H1 (cell line): ENCODE data around the gene SLCO4C1. TPM values are rescaled to one million over a fixed set of nuclear protein-coding genes. Genes with fewer than 3 reads are reported as not detected.

Source experiments
- CTCF ChIA-PET: fragments of 300-600 bp; sonication (Branson Sonifier 250); formaldehyde crosslinking; loops from one replicate; lab custom pipeline; 2021; ENCODE audit not compliant: partially characterized antibody; lab: Charles Lee
- POLR2A ChIA-PET: fragments of 300-600 bp; sonication (Branson Sonifier 250); formaldehyde crosslinking; loops from one replicate; lab custom pipeline; 2021; ENCODE audit warnings: inconsistent platforms; ENCODE audit not compliant: partially characterized antibody; lab: Charles Lee
- DNase-seq, 2 experiments: peaks; one replicate each; pipeline versions ENCODE4 v3.0.0 to v3.0.0-alpha.2; 2010 to 2022; ENCODE audit warnings: low spot score in 2 of 2, low read depth in 1 of 2, mixed read lengths in 1 of 2
- FAIRE-seq: peaks from 2 replicates; lab custom pipeline; 2011; peaks lifted over from hg19 to GRCh38; lab: Jason Lieb, UNC
- H2AFZ ChIP-seq: 2 replicates; pipeline ENCODE4 v1.8.1; 2012; ENCODE audit warnings: low read length, inconsistent platforms
- H2AK5ac ChIP-seq: 2 replicates; pipeline ENCODE4 v1.6.1; 2013; ENCODE audit warnings: low read depth, low read length
- H2BK120ac ChIP-seq: replicated peaks from 2 replicates; pipeline ENCODE3; 2013; ENCODE audit warnings: low read depth, low read length, inconsistent platforms
- H2BK12ac ChIP-seq: 2 replicates; pipeline ENCODE4 v1.6.1; 2013; ENCODE audit warnings: low read depth, low read length
- H2BK15ac ChIP-seq: 2 replicates; pipeline ENCODE4 v1.6.1; 2013; ENCODE audit warnings: low read length
- H2BK20ac ChIP-seq: 2 replicates; pipeline ENCODE4 v1.6.1; 2013; ENCODE audit warnings: low read length
- H2BK5ac ChIP-seq: 2 replicates; pipeline ENCODE4 v1.6.1; 2013; ENCODE audit warnings: low read depth, low read length
- H3K14ac ChIP-seq: 2 replicates; pipeline ENCODE4 v1.6.1; 2013; ENCODE audit warnings: inconsistent platforms; ENCODE audit not compliant: insufficient read length
- H3K18ac ChIP-seq: 2 replicates; pipeline ENCODE4 v1.6.1; 2013; ENCODE audit warnings: low read length; ENCODE audit errors: extremely low read depth
- H3K23ac ChIP-seq: 2 replicates; pipeline ENCODE4 v1.6.1; 2013; ENCODE audit warnings: inconsistent platforms; ENCODE audit not compliant: insufficient read length
- H3K23me2 ChIP-seq: 2 replicates; pipeline ENCODE4 v1.6.1; 2013; ENCODE audit warnings: low read depth, low read length
- H3K27ac ChIP-seq: 2 replicates; pipeline ENCODE4 v1.6.1; 2011; ENCODE audit warnings: low read depth, low read length, inconsistent platforms
- H3K27me3 ChIP-seq, 4 experiments: replicated peaks in 1 of 4; 1 replicate in 1 of 4; 2 replicates in 3 of 4; pipeline versions ENCODE4 v1.6.1 to v1.8.1; 2011 to 2013; ENCODE audit warnings: low read length in 3 of 4, mild to moderate bottlenecking in 3 of 4, inconsistent platforms in 2 of 4, mixed read lengths in 2 of 4, moderate library complexity in 1 of 4; ENCODE audit not compliant: control insufficient read depth in 3 of 4, insufficient read depth in 3 of 4; ENCODE audit errors: extremely low read depth in 1 of 4
- H3K36me3 ChIP-seq, 4 experiments: 2 replicates each; pipeline versions ENCODE4 v1.6.1 to v1.8.1; 2011 to 2013; ENCODE audit warnings: mild to moderate bottlenecking in 4 of 4, low read length in 3 of 4, moderate library complexity in 2 of 4, control low read depth in 1 of 4, inconsistent platforms in 1 of 4; ENCODE audit not compliant: insufficient read depth in 4 of 4, control insufficient read depth in 2 of 4
- H3K4ac ChIP-seq: replicated peaks from 2 replicates; pipeline ENCODE3; 2013; ENCODE audit warnings: low read length, low read depth, mixed read lengths, inconsistent platforms; ENCODE audit not compliant: insufficient read length
- H3K4me1 ChIP-seq, 4 experiments: replicated peaks in 1 of 4; 1 replicate in 1 of 4; 2 replicates in 3 of 4; pipeline versions ENCODE4 v1.6.1 to v1.8.1; 2011 to 2013; ENCODE audit warnings: low read length in 3 of 4, inconsistent platforms in 2 of 4, mixed read lengths in 1 of 4; ENCODE audit not compliant: insufficient read depth in 4 of 4, control insufficient read depth in 3 of 4
- H3K4me2 ChIP-seq, 2 experiments: 2 replicates each; pipeline versions ENCODE4 v1.6.1 to v1.8.1; 2011 to 2013; ENCODE audit warnings: low read depth in 2 of 2, low read length in 2 of 2, control low read depth in 1 of 2, inconsistent platforms in 1 of 2, mild to moderate bottlenecking in 1 of 2; ENCODE audit not compliant: insufficient read depth in 1 of 2
- H3K4me3 ChIP-seq, 4 experiments: fragments of 200-600, 300-600 bp in 1 of 4; sonication (generic), shearing (Covaris generic), sonication (Bioruptor Twin) in 1 of 4; 2 replicates each; pipeline versions ENCODE4 v1.5.1 to v1.8.1; 2011 to 2016; ENCODE audit warnings: low read length in 4 of 4, low read depth in 3 of 4, control low read depth in 2 of 4, inconsistent platforms in 2 of 4, mild to moderate bottlenecking in 2 of 4, mixed read lengths in 1 of 4, moderate library complexity in 1 of 4; ENCODE audit not compliant: insufficient read depth in 2 of 4; ENCODE audit errors: extremely low read depth in 1 of 4
- H3K56ac ChIP-seq: replicated peaks from 2 replicates; pipeline ENCODE3; 2013; ENCODE audit warnings: low read depth, mild to moderate bottlenecking, mixed read lengths, low read length, inconsistent platforms; ENCODE audit not compliant: insufficient read length
- H3K79me1 ChIP-seq: 2 replicates; pipeline ENCODE4 v1.6.1; 2013; ENCODE audit warnings: low read depth, low read length, control low read depth
- H3K79me2 ChIP-seq, 2 experiments: 2 replicates each; pipeline versions ENCODE4 v1.6.1 to v1.8.1; 2012 to 2013; ENCODE audit warnings: low read length in 2 of 2, mild to moderate bottlenecking in 2 of 2, inconsistent platforms in 1 of 2; ENCODE audit not compliant: insufficient read depth in 2 of 2, control insufficient read depth in 1 of 2
- H3K9ac ChIP-seq, 4 experiments: replicated peaks in 1 of 4; 1 replicate in 1 of 4; 2 replicates in 3 of 4; pipeline versions ENCODE4 v1.6.1 to v1.8.1; 2011 to 2013; ENCODE audit warnings: low read depth in 3 of 4, low read length in 3 of 4, control low read depth in 2 of 4, mild to moderate bottlenecking in 2 of 4, moderate library complexity in 2 of 4, inconsistent platforms in 1 of 4; ENCODE audit errors: extremely low read depth in 1 of 4
- H3K9me3 ChIP-seq, 2 experiments: 2 replicates each; pipeline versions ENCODE4 v1.6.1 to v1.8.1; 2012 to 2013; ENCODE audit warnings: mild to moderate bottlenecking in 2 of 2, moderate library complexity in 2 of 2, control low read depth in 1 of 2, inconsistent platforms in 1 of 2, low read depth in 1 of 2, low read length in 1 of 2, mixed read lengths in 1 of 2; ENCODE audit not compliant: insufficient read depth in 2 of 2
- H4K20me1 ChIP-seq, 2 experiments: replicated peaks in 1 of 2; 2 replicates each; pipeline versions ENCODE3 to v1.8.1; 2011 to 2013; ENCODE audit warnings: inconsistent platforms in 2 of 2, low read length in 2 of 2, mild to moderate bottlenecking in 1 of 2; ENCODE audit not compliant: insufficient read depth in 2 of 2, control insufficient read depth in 1 of 2
- H4K5ac ChIP-seq: 2 replicates; pipeline ENCODE4 v1.6.1; 2013; ENCODE audit warnings: low read length, low read depth, mixed read lengths, inconsistent platforms; ENCODE audit not compliant: insufficient read length
- H4K8ac ChIP-seq: 2 replicates; pipeline ENCODE4 v1.8.0; 2013; ENCODE audit warnings: mild to moderate bottlenecking, moderate library complexity, low read length, inconsistent platforms; ENCODE audit not compliant: insufficient read depth; ENCODE audit errors: extremely low read depth
- H4K91ac ChIP-seq: replicated peaks from 2 replicates; pipeline ENCODE3; 2013; ENCODE audit warnings: low read length, mixed read lengths, inconsistent platforms; ENCODE audit not compliant: insufficient read length
- BACH1 ChIP-seq: IDR thresholded peaks from 2 replicates; pipeline ENCODE4 v1.6.1; 2012; ENCODE audit warnings: low read length, improper control_type of control experiment
- NRF1 ChIP-seq: IDR thresholded peaks from 2 replicates; pipeline ENCODE4 v1.6.1; 2011; ENCODE audit warnings: mild to moderate bottlenecking, low read depth, low read length, improper control_type of control experiment
- whole genome bisulfite sequencing, 2 experiments: shearing (Covaris generic) in 1 of 2; methylation state at CpG; one replicate each; pipeline versions ENCODE4 v1.1.6 to v1.1.7; 2013 to 2015; ENCODE audit warnings: low lambda C conversion rate in 2 of 2, mixed read lengths in 2 of 2, inconsistent platforms in 1 of 2, low coverage in 1 of 2, missing lambda C conversion rate in 1 of 2; ENCODE audit not compliant: insufficient replicate concordance in 2 of 2, insufficient coverage in 1 of 2, insufficient read length in 1 of 2; ENCODE audit errors: extremely low coverage in 1 of 2, missing lambda C conversion rate in 1 of 2; 5-methylcytosine and 5-hydroxymethylcytosine counted together
- polyA plus RNA-seq, 7 experiments: library from polyadenylated mRNA; depleted of rRNA in 3 of 7; stranded (reverse) in 5 of 7; unstranded in 2 of 7; fragments of >200 nt in 5 of 7; fragments of 200-250 nt in 2 of 7; gene quantifications; 1 replicate in 5 of 7; 2 replicates in 1 of 7; 4 replicates in 1 of 7; pipeline versions ENCODE4 v1.2.1 to v1.2.3, GENCODE V29; 2011 to 2013; ENCODE audit warnings: missing spikeins in 2 of 7, mixed read lengths in 2 of 7
- total RNA-seq: library from RNA; stranded (reverse); fragmentation: NEBNext Ultra II Directional; extraction: Animal tissue kit (Norgen Biotek cat#: 25700); gene quantifications from 2 replicates; pipeline ENCODE4 v1.2.1, GENCODE V29; 2021

The SLCO4C1 gene
- total and polyA plus RNA-seq, 2 of the 8 experiments (the other 6 are each of a cell fraction or from before 2014, with no cell fraction given), result 1.3 to 4.9 TPM

DNA sequence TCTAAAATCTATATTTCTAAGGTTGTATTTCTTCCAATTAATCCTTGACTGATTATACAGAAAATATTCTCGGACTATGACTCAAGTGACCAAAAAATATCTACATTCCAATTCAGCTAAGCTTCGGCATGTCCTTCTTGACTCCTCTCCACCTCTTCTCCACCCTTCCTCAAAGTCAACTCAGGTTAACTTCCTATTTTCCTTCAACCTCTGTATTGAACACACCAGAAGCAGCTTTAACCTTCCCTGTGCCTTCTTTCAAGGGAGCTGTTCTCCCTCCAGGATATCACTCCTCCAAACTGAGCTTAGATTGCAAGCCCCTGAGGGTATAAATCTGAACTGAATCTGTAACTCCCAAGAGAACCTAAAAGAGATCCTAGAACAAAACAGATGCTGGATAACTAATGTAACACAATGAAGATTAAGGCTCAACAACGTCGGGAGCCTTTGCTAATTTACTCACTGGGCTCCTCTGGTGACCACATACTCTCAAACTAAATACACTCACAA, 1.1 kb downstream of the SLCO4C1 start:
- H2BK5ac ChIP-seq, result peak overlapping the region; percentile 13; the same call in 1 of the 2 replicates
- no peaks in the 10 kb centered on the region for H4K20me1 ChIP-seq
- H2BK20ac ChIP-seq, result no peak overlapping the region
- H2AFZ ChIP-seq, result no peak overlapping the region
- H3K4me2 ChIP-seq, result peak overlapping the region; percentile 84 to 90
- H3K18ac ChIP-seq, result no peak overlapping the region
- no peak overlapping the region for H4K91ac ChIP-seq
- no peaks in the 10 kb centered on the region for H3K9me3 ChIP-seq
- H3K36me3 ChIP-seq, result no peaks in the 10 kb centered on the region
- peak overlapping the region; percentile 66; the same call in 1 of the 2 replicates for H2AK5ac ChIP-seq
- H4K8ac ChIP-seq, result no peak overlapping the region
- peak overlapping the region in 1 of 4 experiments; percentile 39; a peak in 1 of 7 replicates for H3K9ac ChIP-seq
- no peak overlapping the region for H3K27ac ChIP-seq
- no peak overlapping the region for H3K23ac ChIP-seq
- H3K79me1 ChIP-seq, result no peaks in the 10 kb centered on the region
- TF ChIP-seq BACH1, result no peak
- TF ChIP-seq NRF1, result no peak
- TF ChIP-seq, all 59 proteins: peak for 0
- H3K14ac ChIP-seq, result no peak overlapping the region
- peak overlapping the region; percentile 41 to 77 (median 74); a peak in 6 of 8 replicates for H3K4me3 ChIP-seq
- FAIRE-seq (no peak), DNase-seq (no peak)
- CTCF ChIA-PET, result interaction anchor here (0.7 to 2.1 kb wide), 9 partner anchors 9 to 930 kb away, joined by 3 to 7 read pairs (median 4); no protein-coding TSS in a partner anchor
- H3K27me3 ChIP-seq, result peaks cover 0 to 10% (median 0%) of the 10 kb centered on the region in 4 experiments; a peak in 4 of 7 replicates
- H3K56ac ChIP-seq, result no peak overlapping the region
- H4K5ac ChIP-seq, result no peak overlapping the region
- peak overlapping the region; percentile 19 for H2BK120ac ChIP-seq
- peaks cover 15% of the 10 kb centered on the region for H3K23me2 ChIP-seq
- H3K4ac ChIP-seq, result no peak overlapping the region
- peak overlapping the region; percentile 52; the same call in 1 of the 2 replicates for H2BK12ac ChIP-seq
- H2BK15ac ChIP-seq, result no peak overlapping the region
- 46% methylated on average over 4 of the region's 4 CpGs; no CpG with 5 or more reads in 1 of the 2 experiments for WGBS, 2 experiments
- no peaks in the 10 kb centered on the region for H3K79me2 ChIP-seq
- peaks cover 0 to 7% (median 2%) of the 10 kb centered on the region in 4 experiments; a peak in 2 of 7 replicates for H3K4me1 ChIP-seq
- POLR2A ChIA-PET, result interaction anchor here (1.4 to 1.6 kb wide), 2 partner anchors 62 to 140 kb away, joined by 3 to 4 read pairs; no protein-coding TSS in a partner anchor
